Skin of body (tissue), 2 donors: ENCODE data around the gene ANXA8. TPM values are rescaled to one million over a fixed set of nuclear protein-coding genes. Genes with fewer than 3 reads are reported as not detected.

Source experiments
- small RNA-seq: library from RNA; depleted of rRNA; stranded (forward); fragments of <200 nt; gene quantifications from one replicate; pipeline ENCODE3, GENCODE V24; 2014; ENCODE audit warnings: low replicate concordance
- total RNA-seq: library from RNA; depleted of rRNA; stranded (reverse); fragments of >200 nt; gene quantifications from one replicate; pipeline ENCODE4 v1.2.3, GENCODE V29; 2014

ANXA8 gene
- total RNA-seq, 1 donor from 2014 or later = 4.6 TPM

Small RNAs within 50 kb of the gene (small RNA-seq; reads per million reads assigned to genes)
- gene AL591684.3 (not detected), gene RNA5SP312 (not detected)

Other genes with a start within 250 kb of the ANXA8 start
- gene GDF10, start 183.9 kb downstream of the ANXA8 start, total RNA-seq = 2.1 TPM
- gene GDF2, start 161.7 kb downstream of the ANXA8 start, total RNA-seq = not detected
- gene RBP3, start 135.8 kb downstream of the ANXA8 start, total RNA-seq = not detected
- gene ZNF488, start 99.8 kb downstream of the ANXA8 start, total RNA-seq = 0.10 TPM
- 1.8 TPM for gene FAM25G, start 7.6 kb upstream of the ANXA8 start, total RNA-seq
- 2.0 TPM for gene AGAP9, start 39.5 kb upstream of the ANXA8 start, total RNA-seq